NB4 (cell line): ENCODE measurements around the gene SRRD.

Source experiments
- CTCF ChIP-seq: IDR thresholded peaks from one replicate; pipeline ENCODE4 v1.5.1; 2012; ENCODE audit warnings: low read depth, low read length
- MAX ChIP-seq: IDR thresholded peaks from 2 replicates; pipeline ENCODE4 v1.6.1; 2011; ENCODE audit warnings: low read depth, low read length
- MYC ChIP-seq: IDR thresholded peaks from 2 replicates; pipeline ENCODE4 v1.6.1; 2011; ENCODE audit warnings: low read depth, low read length
- POLR2A ChIP-seq: IDR thresholded peaks from 2 replicates; pipeline ENCODE4 v1.6.1; 2011; ENCODE audit warnings: mild to moderate bottlenecking; ENCODE audit not compliant: insufficient read length; ENCODE audit errors: extremely low read depth

DNA sequence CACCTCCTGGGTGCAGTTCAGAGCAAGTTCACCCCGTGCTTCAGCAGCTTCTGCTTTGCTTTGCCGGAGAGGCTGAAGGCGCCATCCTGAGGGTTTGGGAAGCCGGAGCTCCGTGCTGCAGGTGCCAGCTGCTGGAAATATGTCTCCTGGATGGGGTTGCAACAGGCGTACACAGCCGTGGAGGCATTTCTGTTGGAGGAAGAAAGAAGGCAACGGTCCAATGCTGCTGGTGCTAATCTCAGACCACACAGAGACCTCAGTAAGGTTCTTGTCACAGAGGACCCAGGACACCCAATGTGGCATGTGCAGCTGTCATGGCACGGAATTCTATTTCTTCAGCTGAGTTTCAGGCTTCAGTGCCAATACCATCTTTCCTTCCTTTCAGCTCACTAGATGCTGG, 30.5 kb upstream of the SRRD start:
- TF ChIP-seq CTCF (no peak), MAX (no peak), POLR2A (no peak), MYC (no peak)
